DMS79 (cell line): ENCODE results near the gene LAMTOR1.
"Not testable (repeated sequence)": the region's sequence is repeated elsewhere in the genome, so short reads cannot be mapped to it uniquely, and the experiment has no call there.

Source experiments
- DNase-seq: peaks from one replicate; lab custom pipeline; 2025; lab: John Stamatoyannopoulos, UW

LAMTOR1 gene

GRCh38 chr11:72102946-72103753 lies at the start of gene LAMTOR1:
Gene LAMTOR1, minus strand, starts transcription at chr11:72103297. Its CDS starts 73 bp downstream, at chr11:72103224.
- DNase-seq: peak; percentile 99

GRCh38 chr11:72150882-72151281 lies 47.8 kb upstream of the LAMTOR1 start:
- no peak for DNase-seq

GRCh38 chr11:72146625-72147024 lies 43.5 kb upstream of the LAMTOR1 start:
- no peak for DNase-seq

- no peak for DNase-seq
Measured at GRCh38 chr11:72144807-72145565, 41.9 kb upstream of the LAMTOR1 start.

GRCh38 chr11:72142543-72142942 lies 39.4 kb upstream of the LAMTOR1 start:
- DNase-seq: not testable (repeated sequence)

GRCh38 chr11:72142086-72142485 lies 39.0 kb upstream of the LAMTOR1 start:
- DNase-seq: not testable (repeated sequence)

GRCh38 chr11:72141066-72141465 lies 38.0 kb upstream of the LAMTOR1 start:
- DNase-seq: no peak

GRCh38 chr11:72140661-72141060 lies 37.6 kb upstream of the LAMTOR1 start:
- DNase-seq: no peak

GRCh38 chr11:72139500-72139899 lies 36.4 kb upstream of the LAMTOR1 start:
- no peak for DNase-seq

- no peak for DNase-seq
Measured at GRCh38 chr11:72138821-72139390, 35.8 kb upstream of the LAMTOR1 start.

GRCh38 chr11:72136684-72137262 lies 33.7 kb upstream of the LAMTOR1 start:
- DNase-seq: no peak

- no peak for DNase-seq
Measured at GRCh38 chr11:72135891-72136683, 33.0 kb upstream of the LAMTOR1 start.

GRCh38 chr11:72135473-72135872 lies 32.4 kb upstream of the LAMTOR1 start, which contains the start of gene FOLR3:
Gene FOLR3, plus strand, starts transcription at chr11:72135725. Its CDS starts 228 bp downstream, at chr11:72135953.
- DNase-seq: not testable (repeated sequence)

GRCh38 chr11:72132646-72133045 lies 29.5 kb upstream of the LAMTOR1 start:
- no peak for DNase-seq

GRCh38 chr11:72129381-72129780 lies 26.3 kb upstream of the LAMTOR1 start:
- no peak for DNase-seq

- no peak for DNase-seq
Measured at GRCh38 chr11:72127923-72128322, 24.8 kb upstream of the LAMTOR1 start.

- no peak for DNase-seq
Measured at GRCh38 chr11:72125956-72126355, 22.9 kb upstream of the LAMTOR1 start.

- no peak for DNase-seq
Measured at GRCh38 chr11:72124046-72124445, 20.9 kb upstream of the LAMTOR1 start.

GRCh38 chr11:72123117-72123653 lies 20.1 kb upstream of the LAMTOR1 start:
- DNase-seq: no peak

GRCh38 chr11:72122607-72123006 lies 19.5 kb upstream of the LAMTOR1 start:
- DNase-seq: no peak

- DNase-seq: no peak
Measured at GRCh38 chr11:72120930-72121329, 17.8 kb upstream of the LAMTOR1 start.
